HEK293 (cell line): Measurements from ENCODE around the gene PSMD8.

Experiments
- CTCF ChIP-seq: fragments of 450-650 bp; formaldehyde crosslinking; IDR thresholded peaks from 2 replicates; pipeline ENCODE4 v1.5.1; 2016; ENCODE audit warnings: missing biosample characterization, missing genetic modification characterization
- KLF1 ChIP-seq: fragments of 450-650 bp; formaldehyde crosslinking; IDR thresholded peaks from 2 replicates; pipeline ENCODE4 v1.5.1; 2016; ENCODE audit warnings: missing biosample characterization, missing genetic modification characterization
- PRDM1 ChIP-seq: fragments of 450-650 bp; formaldehyde crosslinking; IDR thresholded peaks from 2 replicates; pipeline ENCODE4; 2016; ENCODE audit warnings: missing biosample characterization, missing genetic modification characterization
- REST ChIP-seq: fragments of 450-650 bp; formaldehyde crosslinking; IDR thresholded peaks from 2 replicates; pipeline ENCODE4 v1.5.1; 2016; ENCODE audit warnings: missing biosample characterization, missing genetic modification characterization
- TRIM28 ChIP-seq: IDR thresholded peaks from 2 replicates; pipeline ENCODE4 v1.6.1; 2011; ENCODE audit warnings: low read length, control low read depth, borderline replicate concordance
- ZNF146 ChIP-seq: fragments of 450-650 bp; formaldehyde crosslinking; IDR thresholded peaks from 2 replicates; pipeline ENCODE4 v1.5.1; 2016; ENCODE audit warnings: missing biosample characterization, missing genetic modification characterization
- ZNF175 ChIP-seq: fragments of 450-650 bp; formaldehyde crosslinking; IDR thresholded peaks from 2 replicates; pipeline ENCODE4 v1.5.1; 2016; ENCODE audit warnings: missing biosample characterization, missing genetic modification characterization
- ZNF302 ChIP-seq: fragments of 450-650 bp; formaldehyde crosslinking; IDR thresholded peaks from 2 replicates; pipeline ENCODE4 v1.5.1; 2016; ENCODE audit warnings: missing biosample characterization, missing genetic modification characterization, low read depth
- ZNF311 ChIP-seq: fragments of 450-650 bp; formaldehyde crosslinking; IDR thresholded peaks from 2 replicates; pipeline ENCODE4 v1.5.1; 2017; ENCODE audit warnings: missing biosample characterization, missing genetic modification characterization, borderline replicate concordance
- ZNF362 ChIP-seq: fragments of 450-650 bp; formaldehyde crosslinking; IDR thresholded peaks from 2 replicates; pipeline ENCODE4 v1.5.1; 2016; ENCODE audit warnings: missing biosample characterization, missing genetic modification characterization

GRCh38 chr19:38422438-38422837, 48.1 kb downstream of the PSMD8 start:
- no peak for TF ChIP-seq TRIM28
- TF ChIP-seq CTCF: no peak
- no peak for TF ChIP-seq ZNF362 (tag by site-specific recombination)
- TF ChIP-seq ZNF175: no peak
- TF ChIP-seq REST (tag by site-specific recombination): no peak
- TF ChIP-seq ZNF302 (tag by site-specific recombination): no peak
- TF ChIP-seq KLF1 (tag by site-specific recombination): no peak
- no peak for TF ChIP-seq ZNF311 (tag by site-specific recombination)
- no peak for TF ChIP-seq ZNF146 (tag by site-specific recombination)
- TF ChIP-seq PRDM1 (tag by site-specific recombination): no peak
